A549 treated with GW870086 at 1 μM for 4 hours (cell line): ENCODE measurements around the gene NDUFS5. TPM values are rescaled to one million over a fixed set of nuclear protein-coding genes. Genes with fewer than 3 reads are reported as not detected.

Source experiments
- total RNA-seq: library from RNA; stranded (reverse); fragments of 200-300 nt; extraction: Qiagen RNA extraction; gene quantifications from 5 replicates; pipeline ENCODE4 v1.2.3, GENCODE V29; 2022; ENCODE audit warnings: low read depth

Gene NDUFS5
- 405 to 581 TPM (median 420 TPM) in 5 replicates for total RNA-seq

DNA sequence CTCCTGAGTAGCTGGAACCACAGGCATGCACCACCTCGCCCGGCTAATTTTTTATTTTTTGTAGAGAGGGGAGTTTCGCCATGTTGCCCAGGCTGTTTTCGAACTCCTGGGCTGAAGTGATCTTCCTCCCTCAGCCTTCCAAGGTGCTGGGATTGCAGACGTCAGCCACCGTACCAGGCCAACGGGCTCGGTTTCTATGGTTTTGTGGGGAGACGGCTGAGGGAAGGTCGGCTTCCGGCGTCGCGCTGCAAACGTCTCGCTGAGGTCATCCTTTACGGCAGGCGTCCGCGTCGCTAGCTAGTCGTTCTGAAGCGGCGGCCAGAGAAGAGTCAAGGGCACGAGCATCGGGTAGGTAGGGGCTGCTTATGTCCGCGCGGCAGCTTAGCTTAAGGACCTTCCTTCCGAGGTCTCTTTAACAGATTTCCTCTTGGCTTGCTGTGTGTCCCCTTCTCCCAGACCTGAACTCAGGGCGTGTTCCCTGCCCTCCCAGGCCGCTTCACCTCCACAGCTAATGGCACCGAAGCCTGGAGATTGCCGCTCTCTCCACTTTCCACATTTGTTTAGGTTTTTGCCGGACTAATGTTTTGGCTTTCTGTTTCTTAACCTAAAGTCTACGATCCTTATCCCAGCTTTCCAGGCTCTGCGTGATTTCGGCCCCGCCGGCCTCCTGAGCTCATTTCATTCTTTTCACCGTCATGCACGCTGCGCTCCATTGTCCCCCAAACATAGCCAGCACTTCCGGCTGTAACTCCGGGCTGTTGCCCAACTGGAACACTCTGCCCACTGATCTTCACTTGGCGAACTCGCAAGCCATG is at the start of gene NDUFS5:
Gene NDUFS5, plus strand, starts transcription at position 300 of the 815 bp plus-strand sequence. CDS start 2,375 bp downstream, outside the sequence.

GRCh38 chr1:38990738-38991637 is 35.2 kb upstream of the NDUFS5 start, which contains the start of gene AKIRIN1:
AKIRIN1 (plus strand) TSS chr1:38991276; CDS start chr1:38991381, 105 bp downstream.

Other genes with a start within 250 kb of the NDUFS5 start
- gene RRAGC, start 166.6 kb upstream of the NDUFS5 start, total RNA-seq, result 27.8 to 31.9 TPM (median 30.3 TPM) in 5 replicates
- 16.4 to 26.0 TPM (median 18.4 TPM) in 5 replicates for gene MYCBP, start 153.0 kb upstream of the NDUFS5 start, total RNA-seq
- gene GJA9, start 144.8 kb upstream of the NDUFS5 start, total RNA-seq, result 0.06 to 0.08 TPM (median 0.07 TPM) in 3 of 5 replicates, not detected in the others
- gene RHBDL2, start 84.5 kb upstream of the NDUFS5 start, total RNA-seq, result 1.8 to 2.3 TPM (median 1.9 TPM) in 5 replicates
- gene AKIRIN1, start 35.1 kb upstream of the NDUFS5 start, total RNA-seq, result 42.4 to 50.3 TPM (median 47.2 TPM) in 5 replicates
- 30.4 to 41.6 TPM (median 39.2 TPM) in 5 replicates for gene MACF1, start 178.3 kb downstream of the NDUFS5 start, total RNA-seq